ENCODE data around the gene PLCD4.

PLCD4 gene

DNA sequence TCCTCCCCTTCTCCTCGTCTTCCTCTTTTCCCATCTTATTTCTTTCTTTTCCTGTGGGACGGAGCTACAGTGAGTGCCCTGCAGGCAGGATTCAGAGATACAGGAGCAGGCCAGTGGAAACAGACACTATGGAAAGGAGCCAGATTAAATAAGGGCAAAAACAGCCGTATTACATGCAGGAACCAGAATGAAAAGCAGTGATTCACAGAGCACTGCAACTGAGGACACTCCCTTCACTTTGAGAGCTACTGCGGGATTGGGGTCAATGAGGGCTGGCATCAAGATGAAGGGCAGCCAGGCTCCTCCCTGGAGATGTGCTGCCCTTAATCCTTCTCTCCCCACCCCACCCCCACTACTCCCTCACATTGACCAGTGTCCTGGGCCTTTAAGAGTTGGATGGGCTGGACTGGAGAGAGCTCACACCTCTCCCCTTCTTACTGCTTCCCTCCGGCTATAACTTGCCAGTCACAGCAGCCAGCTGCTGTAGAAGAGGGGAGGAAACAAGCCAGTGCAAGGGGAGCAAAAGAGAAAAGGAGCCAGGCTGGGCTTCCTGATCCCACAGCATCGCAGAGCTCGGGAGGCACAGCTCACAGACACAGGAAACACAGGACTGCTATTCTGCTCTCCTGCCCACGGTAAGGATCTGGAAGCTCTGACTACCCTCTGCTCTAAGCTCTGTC is at the start of gene PLCD4:
TSS of gene PLCD4 (plus strand) at position 464 of the 680 bp plus-strand sequence. CDS start 7,841 bp downstream, outside the sequence.
- in situ Hi-C loops (cut with MboI; ENCODE audit: low sequenced_read_pairs, unreplicated experiment) = no loop called here
- no peak for DNase-seq (ENCODE audit: low spot score)
- TF ChIP-seq, protein P1, sequence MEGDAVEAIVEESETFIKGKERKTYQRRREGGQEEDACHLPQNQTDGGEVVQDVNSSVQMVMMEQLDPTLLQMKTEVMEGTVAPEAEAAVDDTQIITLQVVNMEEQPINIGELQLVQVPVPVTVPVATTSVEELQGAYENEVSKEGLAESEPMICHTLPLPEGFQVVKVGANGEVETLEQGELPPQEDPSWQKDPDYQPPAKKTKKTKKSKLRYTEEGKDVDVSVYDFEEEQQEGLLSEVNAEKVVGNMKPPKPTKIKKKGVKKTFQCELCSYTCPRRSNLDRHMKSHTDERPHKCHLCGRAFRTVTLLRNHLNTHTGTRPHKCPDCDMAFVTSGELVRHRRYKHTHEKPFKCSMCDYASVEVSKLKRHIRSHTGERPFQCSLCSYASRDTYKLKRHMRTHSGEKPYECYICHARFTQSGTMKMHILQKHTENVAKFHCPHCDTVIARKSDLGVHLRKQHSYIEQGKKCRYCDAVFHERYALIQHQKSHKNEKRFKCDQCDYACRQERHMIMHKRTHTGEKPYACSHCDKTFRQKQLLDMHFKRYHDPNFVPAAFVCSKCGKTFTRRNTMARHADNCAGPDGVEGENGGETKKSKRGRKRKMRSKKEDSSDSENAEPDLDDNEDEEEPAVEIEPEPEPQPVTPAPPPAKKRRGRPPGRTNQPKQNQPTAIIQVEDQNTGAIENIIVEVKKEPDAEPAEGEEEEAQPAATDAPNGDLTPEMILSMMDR (IDR thresholded peaks at IDR 0.05; ENCODE audit: borderline replicate concordance, control extremely low read depth, extremely low read depth, insufficient read depth, missing control alignments) = no peak

DNA sequence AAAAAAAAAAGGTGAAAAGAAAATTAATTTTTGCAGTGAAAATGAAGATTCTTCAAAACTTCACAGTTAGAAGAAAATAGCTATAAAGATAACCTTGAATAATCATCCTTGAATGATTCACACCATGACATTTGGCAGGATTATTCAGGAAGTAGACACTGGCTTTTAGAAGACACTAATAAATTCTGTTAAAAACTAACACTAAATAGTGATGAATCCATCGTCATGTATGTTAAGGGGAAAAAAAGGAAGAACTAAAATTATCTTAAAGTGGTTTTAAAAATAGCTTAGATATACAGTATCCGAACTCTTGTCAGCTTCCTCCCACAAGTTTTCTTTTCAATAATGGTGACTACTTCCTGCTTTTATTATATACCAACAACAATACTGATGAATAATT is 49.8 kb upstream of the PLCD4 start:
- no peak for DNase-seq (ENCODE audit: low spot score)
- TF ChIP-seq, protein P1 (IDR thresholded peaks at IDR 0.05; ENCODE audit: borderline replicate concordance, control extremely low read depth, extremely low read depth, insufficient read depth, missing control alignments) = no peak
- in situ Hi-C loops (cut with MboI; ENCODE audit: low sequenced_read_pairs, unreplicated experiment) = no loop called here

DNA sequence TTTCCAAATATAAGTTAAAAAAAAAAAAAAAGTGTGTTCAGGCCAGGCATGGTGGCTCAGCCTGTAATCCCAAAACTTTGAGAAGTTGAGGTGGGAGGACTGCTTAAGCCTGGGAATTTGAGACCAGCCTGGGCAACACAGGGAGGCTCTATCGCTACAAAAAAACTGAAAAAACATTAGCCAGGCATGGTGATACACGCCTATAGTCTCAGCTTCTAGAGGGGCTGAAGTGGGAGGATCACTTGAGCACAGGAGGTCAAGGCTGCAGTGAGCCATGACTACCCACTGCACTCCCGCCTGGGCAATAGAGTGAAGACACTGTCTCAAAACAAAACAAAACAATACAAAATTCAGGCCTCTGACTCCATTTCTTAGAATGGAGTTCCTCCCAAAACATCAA is 48.7 kb upstream of the PLCD4 start:
- no peak for DNase-seq (ENCODE audit: low spot score)
- in situ Hi-C loops (cut with MboI; ENCODE audit: low sequenced_read_pairs, unreplicated experiment) = no loop called here
- TF ChIP-seq, protein P1 (IDR thresholded peaks at IDR 0.05; ENCODE audit: borderline replicate concordance, control extremely low read depth, extremely low read depth, insufficient read depth, missing control alignments) = no peak

DNA sequence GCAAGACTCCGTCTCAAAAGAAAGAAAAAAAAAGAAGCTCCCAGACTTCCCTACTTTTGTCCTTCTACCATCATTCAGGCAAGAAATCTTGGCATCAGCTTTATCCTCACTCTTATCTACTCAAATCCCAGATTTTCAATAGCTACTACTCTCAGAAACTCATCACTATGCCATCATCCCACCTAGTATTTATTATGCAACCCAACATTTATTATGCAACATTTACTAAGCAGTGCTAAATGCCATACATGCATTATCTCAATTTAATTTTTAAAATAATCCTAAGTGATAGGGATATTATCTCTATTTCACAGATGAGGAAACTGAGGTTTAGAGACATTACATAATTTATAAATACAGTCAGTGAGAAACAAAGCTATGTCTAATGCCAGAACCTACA is 43.6 kb upstream of the PLCD4 start:
- in situ Hi-C loops (cut with MboI; ENCODE audit: low sequenced_read_pairs, unreplicated experiment) = no loop called here
- TF ChIP-seq, protein P1 (IDR thresholded peaks at IDR 0.05; ENCODE audit: borderline replicate concordance, control extremely low read depth, extremely low read depth, insufficient read depth, missing control alignments) = no peak
- DNase-seq (ENCODE audit: low spot score) = no peak

DNA sequence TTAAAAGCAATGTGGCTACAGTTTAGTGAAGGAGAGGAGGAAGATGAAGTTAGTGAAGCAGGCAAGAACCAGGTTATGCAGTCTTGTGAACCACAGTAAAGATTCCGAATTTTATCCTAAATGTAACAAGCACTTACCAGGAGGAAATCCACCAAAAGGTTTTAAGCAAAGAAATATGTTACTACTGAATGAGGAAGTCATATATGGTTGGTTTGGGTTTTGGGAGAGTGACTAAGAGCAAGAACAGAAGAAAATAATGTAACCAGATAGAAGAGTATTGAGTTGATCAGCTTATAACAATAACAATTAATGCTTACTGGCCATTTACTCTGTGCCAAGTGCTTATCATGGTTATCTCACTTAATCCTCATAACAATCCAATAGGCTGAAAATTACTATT is 41.4 kb upstream of the PLCD4 start:
- TF ChIP-seq, protein P1 (IDR thresholded peaks at IDR 0.05; ENCODE audit: borderline replicate concordance, control extremely low read depth, extremely low read depth, insufficient read depth, missing control alignments) = no peak
- in situ Hi-C loops (cut with MboI; ENCODE audit: low sequenced_read_pairs, unreplicated experiment) = no loop called here
- DNase-seq (ENCODE audit: low spot score) = no peak

DNA sequence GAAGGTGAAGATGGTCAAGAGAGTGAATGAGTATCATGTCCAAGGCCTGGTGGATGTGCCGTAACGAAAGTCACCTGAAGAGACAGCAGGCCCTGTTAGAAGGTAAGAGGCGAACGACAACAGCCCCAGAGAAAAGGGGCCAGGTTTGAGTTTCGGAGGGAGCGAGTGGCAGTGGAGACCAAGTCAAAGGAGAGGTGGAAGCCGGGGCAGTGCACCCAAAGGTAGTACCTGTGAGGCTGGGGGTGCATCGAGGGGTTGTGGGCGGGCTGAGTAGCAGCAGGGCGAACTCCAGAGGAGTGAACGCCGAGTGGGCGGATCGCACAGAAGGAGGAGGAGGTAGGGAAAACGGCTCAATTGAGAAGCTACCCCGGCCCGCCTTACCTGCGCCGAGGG is 39.9 kb upstream of the PLCD4 start:
- in situ Hi-C loops (cut with MboI; ENCODE audit: low sequenced_read_pairs, unreplicated experiment) = no loop called here
- TF ChIP-seq, protein P1 (IDR thresholded peaks at IDR 0.05; ENCODE audit: borderline replicate concordance, control extremely low read depth, extremely low read depth, insufficient read depth, missing control alignments) = no peak
- DNase-seq (ENCODE audit: low spot score) = no peak
